Middle frontal gyrus (tissue), 1 donor: ENCODE results near the gene P2RY4.
A peak's percentile ranks its signal among the peaks of the same experiment; 100 is the strongest.
"Not testable (repeated sequence)": the region's sequence is repeated elsewhere in the genome, so short reads cannot be mapped to it uniquely, and the experiment has no call there.

ENCODE experiments used
- DNase-seq: peaks from one replicate; pipeline ENCODE4 v3.0.0-alpha.2; 2015; ENCODE audit warnings: low spot score; ENCODE audit errors: extremely low spot score

Gene P2RY4

DNA sequence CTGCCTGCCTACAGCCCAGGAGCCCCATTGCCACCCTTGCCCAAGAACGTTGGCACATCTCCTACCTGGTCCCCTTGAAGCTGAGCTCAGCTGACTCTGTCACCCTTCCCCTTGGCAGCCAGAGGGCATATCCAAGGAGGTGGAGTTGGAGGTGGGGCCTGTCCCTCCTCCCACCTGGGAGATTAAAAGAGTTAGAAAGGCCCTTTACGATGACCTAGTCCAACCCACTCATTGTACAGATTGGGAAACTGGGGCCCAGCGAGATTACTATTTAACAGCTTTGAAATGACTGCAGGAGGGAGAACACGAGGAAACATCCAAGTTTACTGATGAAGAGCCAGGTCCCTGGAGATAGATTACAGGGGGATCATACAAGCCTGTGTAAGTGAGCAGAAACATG, at the start of gene P2RY4:
Gene P2RY4 (minus strand): TSS at position 101 of the 400 bp plus-strand sequence. CDS start 580 bp downstream, outside the sequence.
- DNase-seq: no peak

DNA sequence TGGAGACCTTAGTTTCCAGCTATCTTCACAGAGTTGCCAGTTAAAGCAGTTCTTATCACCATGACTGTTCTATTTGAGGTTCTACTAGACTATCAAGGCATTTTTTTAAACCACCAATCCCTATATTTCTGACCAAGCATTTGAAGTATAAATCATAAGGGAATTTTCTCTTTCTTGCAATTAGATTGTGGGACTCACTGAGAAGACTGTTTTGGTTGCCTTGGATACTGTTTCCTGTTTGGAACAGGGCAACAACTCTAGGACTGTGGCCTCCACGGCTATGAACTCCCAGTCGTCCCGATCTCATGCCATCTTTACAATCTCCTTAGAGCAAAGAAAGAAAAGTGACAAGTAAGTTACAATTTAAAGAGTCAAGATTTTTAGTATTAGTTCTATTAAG, 41.7 kb upstream of the P2RY4 start:
- no peak for DNase-seq

DNA sequence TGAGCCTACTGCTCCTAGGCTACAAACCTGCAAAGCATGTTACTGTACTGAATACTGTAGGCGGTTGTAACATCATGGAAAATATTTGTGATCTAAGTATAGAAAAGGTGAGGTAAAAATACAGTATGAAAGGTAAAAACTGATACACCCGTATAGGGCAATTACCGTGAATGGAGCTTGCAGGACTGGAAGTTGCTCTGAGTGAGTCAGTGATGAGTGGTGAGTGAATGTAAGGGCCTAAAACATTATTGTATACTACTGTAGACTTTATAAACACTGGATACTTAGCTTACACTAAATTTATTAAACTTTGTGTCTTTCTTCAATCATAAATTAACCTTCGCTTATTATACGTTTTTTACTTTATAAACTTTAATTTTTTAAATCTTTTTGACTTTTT, 33.6 kb upstream of the P2RY4 start:
- DNase-seq: no peak

DNA sequence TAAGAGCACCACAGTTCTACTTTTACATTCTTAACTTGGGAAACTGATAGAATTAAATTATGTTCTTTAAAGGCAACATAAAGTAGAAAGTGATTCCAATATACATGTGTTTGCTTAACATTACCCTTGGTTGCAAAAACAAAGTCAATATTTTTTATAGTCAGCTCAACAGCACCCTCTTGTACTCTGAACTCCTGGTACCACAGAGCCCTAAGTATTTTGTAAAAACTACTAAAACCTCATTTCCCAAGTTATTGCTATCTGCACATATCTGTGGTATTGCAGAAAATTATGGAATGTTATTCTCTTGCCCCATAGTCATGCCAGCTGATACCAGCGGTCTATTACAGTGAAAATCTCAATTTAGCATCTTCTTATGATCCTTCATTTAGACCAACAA, 32.8 kb upstream of the P2RY4 start:
- DNase-seq: no peak

DNA sequence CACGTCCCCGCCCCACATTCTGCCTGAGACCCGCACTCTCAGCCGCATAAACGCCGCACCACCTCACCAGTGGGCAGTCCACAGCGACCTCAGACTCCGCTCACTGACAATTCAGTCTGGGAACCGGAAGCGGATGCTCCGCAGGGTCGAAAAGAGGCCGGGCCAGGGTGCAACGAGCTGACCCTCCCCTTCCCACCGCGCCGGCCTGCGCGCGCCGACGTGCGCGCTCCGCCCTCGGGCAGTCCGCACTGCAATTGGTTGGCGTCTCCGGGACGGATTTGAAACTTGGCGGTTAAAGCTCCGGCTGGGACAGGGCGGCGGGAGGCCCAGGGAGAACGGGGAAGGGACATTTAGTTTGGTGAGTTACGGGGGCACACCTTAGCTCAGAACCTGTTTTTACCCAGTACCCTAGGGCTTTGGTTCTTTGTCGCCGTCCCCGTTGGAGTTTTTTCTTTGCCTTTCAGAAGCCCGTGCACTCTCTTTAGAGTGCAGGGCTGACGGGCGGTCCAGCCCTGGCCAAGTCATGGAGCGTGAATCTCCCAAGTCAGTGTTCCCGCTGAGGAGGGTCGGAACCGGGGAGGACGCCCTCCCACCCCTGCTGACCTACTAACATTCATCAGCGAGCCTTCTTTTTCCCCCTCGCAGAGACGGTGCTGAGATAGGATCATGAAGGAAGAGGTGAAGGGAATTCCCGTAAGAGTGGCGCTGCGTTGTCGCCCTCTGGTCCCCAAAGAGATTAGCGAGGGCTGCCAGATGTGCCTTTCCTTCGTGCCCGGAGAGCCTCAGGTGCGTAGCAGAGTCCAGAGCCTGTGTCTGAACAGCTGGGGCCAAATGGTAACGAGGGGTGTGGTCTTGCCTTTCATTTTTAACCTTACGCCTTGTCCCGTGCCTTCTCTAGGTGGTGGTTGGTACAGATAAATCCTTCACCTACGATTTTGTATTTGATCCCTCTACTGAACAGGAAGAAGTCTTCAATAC, 30.1 kb upstream of the P2RY4 start, which contains the start of the genes KIF4A and PDZD11:
Gene KIF4A (plus strand): TSS at position 312 of the 978 bp plus-strand sequence. CDS start 355 bp downstream, at position 667.
Gene PDZD11 (minus strand): TSS at position 135 of the 978 bp plus-strand sequence. CDS start 586 bp downstream, outside the sequence.
- DNase-seq: peak; percentile 21

DNA sequence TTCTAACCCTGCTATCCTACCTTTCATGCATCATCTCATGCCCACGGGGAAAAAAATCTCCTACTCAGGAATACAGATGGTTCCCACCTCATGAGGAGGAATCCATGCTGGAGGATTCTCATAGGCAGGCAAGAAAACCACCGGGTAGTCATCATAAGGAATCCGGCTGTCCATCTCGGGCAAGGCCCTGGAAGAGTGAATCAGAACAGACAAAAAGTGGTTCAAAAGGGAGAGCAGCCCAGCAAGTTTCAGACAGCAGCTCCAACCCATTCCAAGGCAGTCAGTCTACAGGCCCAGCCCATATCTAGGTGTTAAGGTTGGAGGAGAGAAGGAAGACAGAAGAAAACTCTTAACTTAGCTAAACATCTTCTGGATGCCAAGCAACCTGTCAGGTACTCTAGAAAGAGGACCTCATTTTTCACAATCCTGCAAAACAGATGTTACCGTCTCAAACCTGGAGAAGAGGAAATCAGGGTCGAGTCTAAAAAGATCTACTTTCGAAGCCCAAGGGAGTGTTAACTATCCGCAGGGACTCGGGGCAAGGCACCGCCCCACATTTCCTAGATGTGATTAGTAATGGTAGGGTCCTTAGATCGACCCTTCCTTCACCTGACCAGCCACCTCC, 29.3 kb upstream of the P2RY4 start:
- no peak for DNase-seq

DNA sequence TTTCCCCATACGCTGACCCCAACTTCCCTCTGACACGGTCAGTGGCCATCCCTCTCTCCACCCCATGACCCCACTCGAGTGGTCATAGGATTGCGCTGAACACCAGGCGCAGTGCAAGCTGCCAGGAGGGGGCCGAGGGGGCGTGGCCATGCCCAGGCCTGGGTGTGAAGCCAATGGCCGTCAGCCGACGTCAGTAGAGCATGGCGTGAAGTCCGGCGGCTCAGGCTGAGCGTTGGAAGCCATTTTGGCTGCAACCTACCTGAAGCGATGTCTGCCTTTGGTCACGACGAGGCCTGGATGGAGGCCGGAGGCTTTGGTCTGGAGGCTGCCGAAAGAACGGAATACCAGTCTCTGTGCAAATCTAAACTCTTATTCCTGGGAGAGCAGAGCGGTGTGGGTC, 21.9 kb upstream of the P2RY4 start, which contains the start of gene RAB41:
Gene RAB41 (plus strand): TSS at position 222 of the 400 bp plus-strand sequence. CDS start 46 bp downstream, at position 268.
- no peak for DNase-seq

DNA sequence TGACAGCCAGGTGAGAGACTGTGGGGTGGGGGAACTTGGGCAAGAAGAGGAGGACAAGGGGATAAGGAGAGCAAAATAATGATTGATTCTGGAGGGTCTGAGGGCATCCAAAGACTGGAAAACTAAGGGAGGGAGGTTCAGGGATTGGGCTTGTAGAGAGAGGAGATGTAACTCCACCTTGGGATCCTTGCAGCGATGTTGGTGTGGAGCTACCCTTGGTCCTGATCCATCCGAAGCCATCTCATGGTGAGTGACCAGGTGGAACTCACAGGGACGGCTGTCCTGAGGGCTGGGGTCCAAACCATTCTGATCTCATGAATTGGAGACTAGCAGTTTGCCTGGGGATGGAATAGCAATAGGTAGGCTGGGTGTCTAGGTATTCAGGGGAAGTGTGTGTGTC, 20.6 kb upstream of the P2RY4 start:
- DNase-seq: no peak

DNA sequence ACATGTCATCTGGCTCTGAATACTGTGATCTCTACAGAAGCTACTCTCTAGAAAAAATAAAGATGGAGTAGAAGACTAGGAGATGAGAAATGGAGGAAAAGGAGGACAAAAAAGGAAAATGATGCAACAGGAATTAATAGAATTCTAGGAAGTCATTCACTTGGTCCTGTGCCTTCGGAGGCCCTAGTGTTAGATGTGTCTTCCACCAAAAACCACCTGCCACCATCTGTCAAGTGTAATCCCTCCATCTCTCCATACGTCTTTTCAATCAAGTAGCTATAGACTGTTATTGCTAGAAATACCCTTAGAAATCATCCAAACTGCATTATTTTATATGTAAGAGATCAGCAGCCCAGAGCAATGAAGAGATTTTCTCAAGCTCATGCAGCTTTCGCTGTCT, 19.1 kb upstream of the P2RY4 start:
- DNase-seq: no peak

DNA sequence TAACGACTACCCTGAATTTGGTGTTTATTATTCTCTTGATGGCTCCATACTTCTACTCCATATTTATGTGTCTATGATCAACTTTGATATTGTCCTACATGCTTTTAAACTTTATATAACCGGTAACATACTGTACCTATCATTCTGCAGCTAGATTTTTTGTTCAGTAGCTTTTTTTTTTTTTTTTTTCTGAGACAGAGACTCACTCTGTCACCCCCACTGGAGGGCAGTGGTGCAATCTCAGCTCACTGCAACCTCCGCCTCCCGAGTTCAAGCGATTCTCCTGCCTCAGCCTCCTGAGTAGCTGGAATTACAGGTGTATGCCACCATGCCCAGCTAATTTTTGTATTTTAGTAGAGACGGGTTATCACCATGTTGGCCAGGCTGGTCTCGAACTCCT, 14.0 kb upstream of the P2RY4 start:
- not testable (repeated sequence) for DNase-seq

DNA sequence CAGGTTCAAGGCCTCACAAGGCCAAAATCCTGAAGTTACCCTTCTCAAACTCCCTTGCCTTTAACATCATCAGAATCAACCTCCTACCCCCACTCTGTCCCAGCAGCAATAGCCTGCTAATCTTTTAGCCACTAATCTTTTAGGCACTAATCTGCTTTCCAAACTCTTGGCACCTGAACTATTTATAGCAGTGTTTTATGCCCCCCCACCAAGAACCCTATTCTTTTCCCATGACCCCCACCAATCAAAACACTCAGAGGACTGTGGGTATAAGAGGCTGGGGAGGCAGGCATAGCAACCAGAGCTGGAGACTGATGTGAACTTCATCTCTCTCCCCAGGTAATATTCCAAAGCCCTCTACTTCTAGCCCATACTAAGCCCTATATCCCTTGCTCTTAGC, 8.0 kb upstream of the P2RY4 start, which contains the start of gene ARR3:
Gene ARR3 (plus strand): TSS at position 301 of the 400 bp plus-strand sequence. CDS start 1,052 bp downstream, outside the sequence.
- no peak for DNase-seq

DNA sequence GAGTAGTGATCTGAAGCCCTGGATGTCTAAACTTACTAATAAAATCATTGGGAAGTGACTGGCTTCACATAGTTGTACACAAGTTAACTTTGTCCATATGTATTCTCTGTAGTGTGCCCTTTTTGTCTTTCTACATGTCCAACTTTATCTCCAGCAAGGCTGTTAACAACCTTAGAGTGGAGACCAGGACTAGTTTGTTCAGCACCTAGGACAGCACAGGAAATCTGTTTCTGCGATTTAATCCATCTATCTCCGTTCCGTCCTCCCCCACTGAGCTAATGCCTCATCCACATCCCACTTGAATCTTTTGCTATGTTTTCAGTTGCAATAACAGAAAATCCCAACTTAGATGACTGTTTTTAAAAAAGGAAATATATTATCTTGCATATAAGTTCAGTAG, 4.8 kb upstream of the P2RY4 start:
- no peak for DNase-seq

DNA sequence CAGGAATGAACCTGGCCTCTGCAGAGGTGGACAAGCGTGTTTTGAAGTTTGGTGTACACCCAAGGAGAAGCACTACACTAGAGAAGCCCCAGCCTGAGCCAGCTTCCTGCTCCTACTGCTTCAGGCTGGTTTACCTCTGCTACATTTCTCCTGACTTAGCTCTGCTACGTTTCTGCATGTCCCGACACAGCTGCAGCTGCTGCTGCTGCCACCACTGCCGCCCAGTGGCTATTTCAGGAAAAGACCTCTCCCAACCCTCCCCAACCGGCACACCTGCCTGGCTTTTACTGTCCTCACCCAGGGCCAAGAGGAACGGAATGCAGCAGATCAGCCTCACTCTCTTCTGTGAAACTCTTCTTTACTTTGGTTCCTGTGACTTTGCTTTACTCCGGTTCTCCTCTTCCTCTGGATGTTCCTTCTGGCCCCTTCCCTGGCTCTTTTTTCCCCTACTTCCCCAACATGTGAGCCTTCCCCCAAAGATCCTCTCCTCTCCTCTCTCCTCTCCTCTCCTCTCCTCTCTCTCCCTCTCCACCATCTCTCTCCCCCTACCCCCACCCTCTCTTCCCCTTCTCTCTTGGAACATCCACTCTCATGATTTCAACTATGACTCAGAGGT, 3.1 kb upstream of the P2RY4 start:
- DNase-seq: no peak

DNA sequence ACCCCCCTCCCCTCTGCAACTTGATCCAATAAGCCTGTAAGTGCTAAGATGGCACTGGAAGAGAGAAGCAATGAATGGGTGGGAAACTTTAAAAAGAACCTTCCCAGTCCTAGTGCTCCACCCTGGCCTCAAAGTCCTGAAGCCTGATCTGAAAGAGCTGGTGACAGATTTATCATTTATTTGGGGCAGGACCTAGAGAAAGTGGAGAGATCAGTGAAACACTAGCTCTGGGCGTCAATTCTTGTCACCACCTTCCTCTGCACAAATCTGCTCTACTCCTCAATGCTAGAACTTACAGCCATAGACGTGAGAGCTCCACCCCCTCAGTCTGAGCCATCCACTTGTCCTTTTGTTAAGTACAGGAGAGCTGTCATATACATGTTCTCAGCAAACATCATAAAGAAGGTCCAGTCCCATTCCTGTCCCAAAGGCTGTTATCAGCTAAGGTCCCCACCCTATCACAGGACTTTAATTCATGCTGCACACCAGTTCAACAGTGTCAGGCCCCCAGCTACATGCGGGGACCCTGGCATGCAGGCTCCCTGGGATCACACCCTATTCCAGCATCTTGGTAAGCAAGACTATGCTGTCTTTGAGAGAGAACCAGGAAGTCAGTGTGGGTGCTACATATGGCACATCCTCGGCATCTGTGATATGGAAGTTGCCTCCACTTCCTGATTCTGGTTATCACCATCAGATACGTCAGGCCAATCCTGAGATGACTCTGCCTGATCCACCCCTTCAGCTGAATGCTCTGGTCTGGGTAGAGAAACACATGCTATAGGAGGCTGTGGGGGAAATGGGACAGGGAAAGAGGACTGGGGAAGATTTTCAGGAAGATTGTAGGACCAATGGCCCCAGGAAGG, 2.3 kb downstream of the P2RY4 start:
- no peak for DNase-seq

DNA sequence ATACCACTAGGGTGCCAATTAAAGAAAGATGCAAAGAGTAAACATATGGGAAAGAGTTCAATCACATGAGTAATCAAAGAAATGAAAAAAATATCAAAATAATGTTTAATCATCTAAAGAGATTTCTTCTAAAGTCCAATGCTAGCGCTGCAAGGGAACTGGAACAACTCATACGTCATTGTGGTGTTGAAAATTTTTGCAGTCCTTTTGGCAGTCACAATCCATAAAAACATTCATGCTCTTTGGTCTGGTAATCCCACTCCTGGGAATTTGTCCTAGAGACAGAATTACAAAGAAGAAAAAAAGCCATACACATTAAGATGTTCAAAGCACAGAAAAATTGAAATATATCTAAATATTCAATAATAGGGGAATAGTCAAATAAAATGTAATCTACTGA, 4.6 kb downstream of the P2RY4 start:
- DNase-seq: no peak

DNA sequence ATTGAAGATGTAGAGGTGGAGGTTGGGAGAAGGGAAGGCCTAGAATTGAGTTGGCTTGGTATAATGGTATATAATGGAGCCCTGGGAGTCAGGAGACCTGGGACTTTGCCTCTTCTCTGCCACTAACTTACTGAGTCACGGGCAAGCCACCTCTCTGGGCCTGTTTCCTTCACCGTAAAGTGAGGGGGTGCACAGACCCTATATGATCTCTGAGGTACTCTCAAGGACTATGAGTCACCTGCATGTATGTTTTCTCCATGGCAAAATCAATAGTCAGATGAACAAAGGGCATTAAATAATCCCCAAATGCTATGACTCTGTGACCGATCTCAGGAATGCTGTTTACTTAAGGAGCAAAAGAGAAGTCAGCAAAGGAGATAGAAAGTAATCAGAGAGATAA, 5.1 kb downstream of the P2RY4 start:
- no peak for DNase-seq

DNA sequence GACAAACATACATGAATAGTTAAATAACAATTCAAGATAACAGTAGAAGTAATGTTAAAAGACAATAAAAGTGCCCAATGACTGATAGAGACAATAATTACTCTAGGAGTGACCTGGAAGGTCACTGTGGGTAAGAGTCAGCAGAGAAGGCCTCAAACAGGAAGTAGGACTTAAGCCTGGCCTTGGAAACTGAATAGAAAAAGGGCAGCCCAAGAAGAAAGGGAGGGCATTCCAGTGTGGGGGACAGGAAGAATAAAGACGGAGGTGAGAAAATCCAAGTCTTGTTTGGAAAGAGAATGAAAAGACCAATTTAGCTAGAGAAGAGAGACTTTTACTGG, 6.0 kb downstream of the P2RY4 start:
- DNase-seq: no peak

DNA sequence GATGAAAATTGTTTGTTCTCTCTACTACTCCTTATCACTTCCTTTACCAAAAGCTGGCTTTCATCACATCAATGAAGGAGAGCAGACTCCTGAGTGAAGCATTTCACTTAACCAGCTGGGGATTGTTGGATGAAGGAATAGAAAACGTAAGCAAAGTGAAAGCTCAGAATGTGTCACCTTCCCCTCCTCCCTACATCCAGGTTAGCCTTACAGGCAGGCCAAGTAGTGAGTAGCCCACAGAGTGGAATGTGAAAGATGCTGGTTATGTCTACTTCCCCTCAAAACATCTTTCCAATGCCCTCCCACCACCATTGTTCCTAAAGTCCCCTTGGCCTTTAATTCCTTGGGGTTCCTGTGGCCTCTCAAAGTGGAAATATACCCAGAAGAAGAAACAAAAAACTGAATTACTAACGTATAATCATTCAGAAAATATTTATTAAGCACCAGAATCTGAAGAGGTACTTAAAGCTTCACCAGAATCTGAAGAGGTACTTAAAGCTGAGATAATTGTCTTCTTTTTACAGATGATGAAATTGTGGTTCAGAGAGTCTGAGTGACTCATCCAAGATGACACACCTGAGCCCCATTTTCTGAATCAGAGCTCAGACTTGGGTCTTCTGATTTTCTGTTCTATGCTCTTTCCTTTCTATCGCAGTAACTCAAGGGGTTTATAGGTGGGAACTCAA, 6.5 kb downstream of the P2RY4 start:
- no peak for DNase-seq

DNA sequence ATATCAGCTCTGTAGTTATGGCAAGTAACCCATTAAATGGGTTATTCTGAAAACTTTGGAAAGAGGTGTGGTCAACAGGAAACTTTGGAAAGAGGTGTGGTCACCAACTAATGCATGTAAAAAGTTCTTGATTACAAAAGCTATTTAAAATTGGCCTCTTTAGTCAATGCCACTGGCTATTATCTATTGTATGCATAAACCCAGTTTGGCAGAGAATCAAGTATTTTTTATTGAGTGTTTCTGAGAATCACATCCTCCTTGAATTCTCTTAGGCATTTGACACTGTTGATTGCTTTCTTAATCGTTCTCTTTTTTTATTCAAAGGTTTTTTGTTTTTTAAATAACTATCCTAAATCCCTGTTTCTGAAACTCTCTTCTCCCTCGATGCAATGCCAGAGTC, 7.5 kb downstream of the P2RY4 start:
- no peak for DNase-seq

DNA sequence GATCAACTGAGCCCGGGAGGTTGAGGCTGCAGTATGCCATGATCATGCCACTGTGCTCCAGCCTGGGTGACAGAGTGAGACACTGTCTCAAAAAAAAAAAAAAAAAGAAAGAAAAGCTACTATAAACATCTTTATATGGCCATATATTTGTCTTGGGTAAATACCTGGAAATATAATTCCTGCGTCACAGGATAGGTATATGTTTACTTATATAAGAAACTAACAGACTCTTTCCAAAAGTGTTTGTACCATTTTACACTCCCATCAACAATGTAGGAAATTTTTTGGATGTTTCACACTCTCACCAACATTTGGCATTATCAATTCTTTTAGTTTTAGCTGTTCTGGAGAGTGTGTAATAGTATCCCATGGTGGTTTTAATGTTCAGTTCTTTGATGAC, 12.8 kb downstream of the P2RY4 start:
- no peak for DNase-seq
